AG08396 (cell line): ENCODE measurements around the gene OR10H4.
"Not testable (repeated sequence)": the region's sequence is repeated elsewhere in the genome, so short reads cannot be mapped to it uniquely, and the experiment has no call there.

Source experiments
- DNase-seq: peaks from one replicate; pipeline ENCODE4 v3.0.0; 2012; ENCODE audit warnings: low spot score, mixed read lengths

OR10H4 gene

GRCh38 chr19:15944401-15944800 is 4.4 kb upstream of the OR10H4 start:
- DNase-seq: no peak

GRCh38 chr19:15945301-15945700 is 3.5 kb upstream of the OR10H4 start:
- no peak for DNase-seq

DNA sequence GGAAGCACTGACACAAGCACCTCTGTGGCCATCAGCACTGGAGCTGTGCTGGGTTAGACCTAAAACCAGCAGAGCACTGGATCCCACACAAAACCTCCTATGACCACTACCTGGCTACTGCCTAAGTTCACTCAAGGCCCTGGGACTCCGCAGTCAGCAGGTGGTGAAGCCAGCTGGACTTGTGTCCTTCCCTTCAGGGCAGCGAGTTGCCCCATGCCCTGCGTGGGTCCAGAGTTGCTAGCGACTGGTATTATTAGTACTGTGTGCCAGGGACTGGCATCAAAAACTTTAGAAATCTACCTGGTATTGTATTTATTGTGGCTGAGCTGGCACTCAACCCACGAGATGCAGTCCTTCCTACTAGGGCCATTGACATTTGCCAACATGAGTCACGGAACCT is 6.0 kb downstream of the OR10H4 start:
- DNase-seq: no peak

DNA sequence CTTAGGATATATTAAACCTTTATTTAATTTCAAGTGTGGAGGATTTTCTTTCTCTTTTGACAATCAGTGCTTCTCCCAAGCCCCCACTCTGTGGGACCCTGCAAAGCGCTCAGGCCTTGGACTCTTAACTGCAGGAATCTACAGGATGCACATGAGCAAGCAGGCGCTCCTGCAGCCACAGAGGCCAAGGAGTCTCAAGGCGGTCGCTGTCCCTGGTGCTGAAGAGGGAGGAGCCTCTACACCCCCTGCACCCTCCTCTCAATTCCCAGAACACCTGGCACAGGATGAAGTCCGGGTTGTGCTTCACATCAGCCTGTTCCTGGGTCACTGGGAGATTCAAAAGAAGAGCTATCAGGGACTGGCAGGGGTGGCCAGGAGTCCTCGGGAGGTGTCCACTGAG is 13.5 kb downstream of the OR10H4 start:
- no peak for DNase-seq

DNA sequence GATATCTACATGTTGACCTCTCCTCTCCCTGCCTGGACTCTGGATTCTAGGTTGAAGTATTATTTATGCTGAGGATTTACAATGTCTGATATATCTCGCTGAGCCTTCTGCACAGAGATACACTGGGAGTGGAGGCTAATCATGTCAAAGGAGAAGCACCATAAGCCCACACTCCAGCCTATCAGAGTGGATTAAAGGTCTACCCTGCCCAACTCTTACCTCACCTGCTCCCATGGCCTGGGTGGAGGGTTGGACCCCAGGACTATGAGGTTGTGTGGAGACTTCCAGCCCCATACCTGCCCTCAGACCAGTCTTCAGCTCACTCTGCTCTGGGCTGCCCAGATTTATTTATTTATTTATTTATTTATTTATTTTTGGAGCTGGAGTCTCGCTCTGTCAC is 15.4 kb downstream of the OR10H4 start:
- no peak for DNase-seq

GRCh38 chr19:15971224-15971780 is 22.5 kb downstream of the OR10H4 start:
- no peak for DNase-seq

- not testable (repeated sequence) for DNase-seq
These were observed 23.2 kb downstream of the OR10H4 start for GRCh38 chr19:15972043-15972442.

- no peak for DNase-seq
These were observed 26.0 kb downstream of the OR10H4 start for GRCh38 chr19:15974856-15975255.

GRCh38 chr19:15976836-15977689 is 28.3 kb downstream of the OR10H4 start:
- no peak for DNase-seq

GRCh38 chr19:15977690-15978089 is 28.9 kb downstream of the OR10H4 start:
- DNase-seq: no peak

GRCh38 chr19:15979293-15979692 is 30.5 kb downstream of the OR10H4 start:
- DNase-seq: no peak

- DNase-seq: not testable (repeated sequence)
These were observed 37.0 kb downstream of the OR10H4 start for GRCh38 chr19:15985831-15986230.

DNA sequence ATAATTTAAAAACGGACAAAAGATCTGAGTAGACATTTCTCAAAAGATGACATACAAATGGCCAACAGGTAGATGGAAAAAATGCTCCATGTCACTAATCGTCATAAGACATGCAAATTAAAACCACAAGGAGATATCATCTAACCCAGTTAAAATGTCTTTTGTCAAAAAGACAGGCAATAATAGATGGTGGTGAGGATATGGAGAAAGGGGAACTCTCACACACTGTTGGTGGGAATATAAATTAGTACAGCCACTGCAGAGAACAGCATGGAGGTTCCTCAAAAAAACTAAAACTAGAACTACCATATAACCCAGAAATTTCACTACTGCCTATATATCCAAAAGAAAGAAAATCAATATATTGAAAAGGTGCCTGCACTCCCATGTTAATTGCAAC is 37.9 kb downstream of the OR10H4 start:
- DNase-seq: no peak

- no peak for DNase-seq
These were observed 41.1 kb downstream of the OR10H4 start for GRCh38 chr19:15989889-15990288.

- no peak for DNase-seq
These were observed 42.8 kb downstream of the OR10H4 start for GRCh38 chr19:15991602-15992001.

DNA sequence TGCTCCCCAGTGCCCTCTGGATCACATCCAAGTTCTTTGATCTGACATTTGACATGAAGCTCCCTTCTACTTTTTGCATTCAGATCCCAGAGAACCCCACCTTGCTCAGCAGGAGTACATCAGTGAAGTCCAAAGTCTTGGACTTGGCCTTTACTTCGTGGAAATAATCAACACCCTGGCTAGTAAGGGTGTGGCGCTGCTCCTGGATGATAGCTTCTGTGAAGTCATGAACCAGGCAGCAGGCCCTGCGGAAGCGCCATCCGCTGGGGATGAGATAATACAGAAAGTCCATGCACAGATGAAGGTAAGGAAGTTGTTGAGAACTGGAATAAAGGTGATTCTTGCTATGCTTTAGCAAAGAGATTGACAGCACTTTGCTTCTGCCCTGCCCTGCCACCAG is 43.2 kb downstream of the OR10H4 start:
- no peak for DNase-seq

DNA sequence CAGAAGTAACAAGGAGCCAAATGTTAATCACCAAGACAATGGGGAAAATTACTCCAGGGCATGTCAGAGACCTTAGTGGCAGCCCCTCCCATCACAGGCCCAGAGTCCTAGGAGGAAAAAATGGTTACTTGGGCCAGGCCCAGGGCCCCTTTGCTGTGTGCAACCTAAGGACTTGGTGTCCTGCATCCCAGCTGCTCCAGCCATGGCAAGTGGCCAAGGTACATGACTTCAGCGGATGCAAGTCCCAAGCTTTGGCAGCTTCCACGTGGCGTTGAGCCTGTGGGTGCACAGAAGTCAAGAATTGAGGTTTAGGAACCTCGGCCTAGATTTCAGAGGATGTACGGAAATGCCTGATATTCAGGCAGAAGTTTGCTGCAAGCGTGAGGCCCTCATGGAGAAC is 46.7 kb downstream of the OR10H4 start:
- no peak for DNase-seq

- no peak for DNase-seq
These were observed 49.4 kb downstream of the OR10H4 start for GRCh38 chr19:15998166-15998565.
